H1 (cell line): Measurements from ENCODE around the gene EBLN2. TPM values are rescaled to one million over a fixed set of nuclear protein-coding genes. Genes with fewer than 3 reads are reported as not detected.

Experiments used
- CTCF ChIA-PET: fragments of 300-600 bp; sonication (Branson Sonifier 250); formaldehyde crosslinking; loops from one replicate; lab custom pipeline; 2021; ENCODE audit not compliant: partially characterized antibody; lab: Charles Lee
- POLR2A ChIA-PET: fragments of 300-600 bp; sonication (Branson Sonifier 250); formaldehyde crosslinking; loops from one replicate; lab custom pipeline; 2021; ENCODE audit warnings: inconsistent platforms; ENCODE audit not compliant: partially characterized antibody; lab: Charles Lee
- DNase-seq, 2 experiments: peaks; one replicate each; pipeline versions ENCODE4 v3.0.0 to v3.0.0-alpha.2; 2010 to 2022; ENCODE audit warnings: low spot score in 2 of 2, low read depth in 1 of 2, mixed read lengths in 1 of 2
- FAIRE-seq: peaks from 2 replicates; lab custom pipeline; 2011; peaks lifted over from hg19 to GRCh38; lab: Jason Lieb, UNC
- H2AFZ ChIP-seq: 2 replicates; pipeline ENCODE4 v1.8.1; 2012; ENCODE audit warnings: low read length, inconsistent platforms
- H2AK5ac ChIP-seq: 2 replicates; pipeline ENCODE4 v1.6.1; 2013; ENCODE audit warnings: low read depth, low read length
- H2BK120ac ChIP-seq: replicated peaks from 2 replicates; pipeline ENCODE3; 2013; ENCODE audit warnings: low read depth, low read length, inconsistent platforms
- H2BK12ac ChIP-seq: 2 replicates; pipeline ENCODE4 v1.6.1; 2013; ENCODE audit warnings: low read depth, low read length
- H2BK15ac ChIP-seq: 2 replicates; pipeline ENCODE4 v1.6.1; 2013; ENCODE audit warnings: low read length
- H2BK20ac ChIP-seq: 2 replicates; pipeline ENCODE4 v1.6.1; 2013; ENCODE audit warnings: low read length
- H2BK5ac ChIP-seq: 2 replicates; pipeline ENCODE4 v1.6.1; 2013; ENCODE audit warnings: low read depth, low read length
- H3K14ac ChIP-seq: 2 replicates; pipeline ENCODE4 v1.6.1; 2013; ENCODE audit warnings: inconsistent platforms; ENCODE audit not compliant: insufficient read length
- H3K18ac ChIP-seq: 2 replicates; pipeline ENCODE4 v1.6.1; 2013; ENCODE audit warnings: low read length; ENCODE audit errors: extremely low read depth
- H3K23ac ChIP-seq: 2 replicates; pipeline ENCODE4 v1.6.1; 2013; ENCODE audit warnings: inconsistent platforms; ENCODE audit not compliant: insufficient read length
- H3K23me2 ChIP-seq: 2 replicates; pipeline ENCODE4 v1.6.1; 2013; ENCODE audit warnings: low read depth, low read length
- H3K27ac ChIP-seq: 2 replicates; pipeline ENCODE4 v1.6.1; 2011; ENCODE audit warnings: low read depth, low read length, inconsistent platforms
- H3K27me3 ChIP-seq, 4 experiments: replicated peaks in 1 of 4; 1 replicate in 1 of 4; 2 replicates in 3 of 4; pipeline versions ENCODE4 v1.6.1 to v1.8.1; 2011 to 2013; ENCODE audit warnings: low read length in 3 of 4, mild to moderate bottlenecking in 3 of 4, inconsistent platforms in 2 of 4, mixed read lengths in 2 of 4, moderate library complexity in 1 of 4; ENCODE audit not compliant: control insufficient read depth in 3 of 4, insufficient read depth in 3 of 4; ENCODE audit errors: extremely low read depth in 1 of 4
- H3K36me3 ChIP-seq, 4 experiments: 2 replicates each; pipeline versions ENCODE4 v1.6.1 to v1.8.1; 2011 to 2013; ENCODE audit warnings: mild to moderate bottlenecking in 4 of 4, low read length in 3 of 4, moderate library complexity in 2 of 4, control low read depth in 1 of 4, inconsistent platforms in 1 of 4; ENCODE audit not compliant: insufficient read depth in 4 of 4, control insufficient read depth in 2 of 4
- H3K4ac ChIP-seq: replicated peaks from 2 replicates; pipeline ENCODE3; 2013; ENCODE audit warnings: low read length, low read depth, mixed read lengths, inconsistent platforms; ENCODE audit not compliant: insufficient read length
- H3K4me1 ChIP-seq, 4 experiments: replicated peaks in 1 of 4; 1 replicate in 1 of 4; 2 replicates in 3 of 4; pipeline versions ENCODE4 v1.6.1 to v1.8.1; 2011 to 2013; ENCODE audit warnings: low read length in 3 of 4, inconsistent platforms in 2 of 4, mixed read lengths in 1 of 4; ENCODE audit not compliant: insufficient read depth in 4 of 4, control insufficient read depth in 3 of 4
- H3K4me2 ChIP-seq, 2 experiments: 2 replicates each; pipeline versions ENCODE4 v1.6.1 to v1.8.1; 2011 to 2013; ENCODE audit warnings: low read depth in 2 of 2, low read length in 2 of 2, control low read depth in 1 of 2, inconsistent platforms in 1 of 2, mild to moderate bottlenecking in 1 of 2; ENCODE audit not compliant: insufficient read depth in 1 of 2
- H3K4me3 ChIP-seq, 4 experiments: fragments of 200-600, 300-600 bp in 1 of 4; sonication (generic), shearing (Covaris generic), sonication (Bioruptor Twin) in 1 of 4; 2 replicates each; pipeline versions ENCODE4 v1.5.1 to v1.8.1; 2011 to 2016; ENCODE audit warnings: low read length in 4 of 4, low read depth in 3 of 4, control low read depth in 2 of 4, inconsistent platforms in 2 of 4, mild to moderate bottlenecking in 2 of 4, mixed read lengths in 1 of 4, moderate library complexity in 1 of 4; ENCODE audit not compliant: insufficient read depth in 2 of 4; ENCODE audit errors: extremely low read depth in 1 of 4
- H3K56ac ChIP-seq: replicated peaks from 2 replicates; pipeline ENCODE3; 2013; ENCODE audit warnings: low read depth, mild to moderate bottlenecking, mixed read lengths, low read length, inconsistent platforms; ENCODE audit not compliant: insufficient read length
- H3K79me1 ChIP-seq: 2 replicates; pipeline ENCODE4 v1.6.1; 2013; ENCODE audit warnings: low read depth, low read length, control low read depth
- H3K79me2 ChIP-seq, 2 experiments: 2 replicates each; pipeline versions ENCODE4 v1.6.1 to v1.8.1; 2012 to 2013; ENCODE audit warnings: low read length in 2 of 2, mild to moderate bottlenecking in 2 of 2, inconsistent platforms in 1 of 2; ENCODE audit not compliant: insufficient read depth in 2 of 2, control insufficient read depth in 1 of 2
- H3K9ac ChIP-seq, 4 experiments: replicated peaks in 1 of 4; 1 replicate in 1 of 4; 2 replicates in 3 of 4; pipeline versions ENCODE4 v1.6.1 to v1.8.1; 2011 to 2013; ENCODE audit warnings: low read depth in 3 of 4, low read length in 3 of 4, control low read depth in 2 of 4, mild to moderate bottlenecking in 2 of 4, moderate library complexity in 2 of 4, inconsistent platforms in 1 of 4; ENCODE audit errors: extremely low read depth in 1 of 4
- H3K9me3 ChIP-seq, 2 experiments: 2 replicates each; pipeline versions ENCODE4 v1.6.1 to v1.8.1; 2012 to 2013; ENCODE audit warnings: mild to moderate bottlenecking in 2 of 2, moderate library complexity in 2 of 2, control low read depth in 1 of 2, inconsistent platforms in 1 of 2, low read depth in 1 of 2, low read length in 1 of 2, mixed read lengths in 1 of 2; ENCODE audit not compliant: insufficient read depth in 2 of 2
- H4K20me1 ChIP-seq, 2 experiments: replicated peaks in 1 of 2; 2 replicates each; pipeline versions ENCODE3 to v1.8.1; 2011 to 2013; ENCODE audit warnings: inconsistent platforms in 2 of 2, low read length in 2 of 2, mild to moderate bottlenecking in 1 of 2; ENCODE audit not compliant: insufficient read depth in 2 of 2, control insufficient read depth in 1 of 2
- H4K5ac ChIP-seq: 2 replicates; pipeline ENCODE4 v1.6.1; 2013; ENCODE audit warnings: low read length, low read depth, mixed read lengths, inconsistent platforms; ENCODE audit not compliant: insufficient read length
- H4K8ac ChIP-seq: 2 replicates; pipeline ENCODE4 v1.8.0; 2013; ENCODE audit warnings: mild to moderate bottlenecking, moderate library complexity, low read length, inconsistent platforms; ENCODE audit not compliant: insufficient read depth; ENCODE audit errors: extremely low read depth
- H4K91ac ChIP-seq: replicated peaks from 2 replicates; pipeline ENCODE3; 2013; ENCODE audit warnings: low read length, mixed read lengths, inconsistent platforms; ENCODE audit not compliant: insufficient read length
- POLR2A ChIP-seq, 2 experiments: IDR thresholded peaks; 1 replicate in 1 of 2; 2 replicates in 1 of 2; pipeline ENCODE4 v1.6.1; 2011; ENCODE audit warnings: low read depth in 2 of 2, low read length in 2 of 2, mild to moderate bottlenecking in 2 of 2; ENCODE audit errors: control extremely low read depth in 1 of 2
- SUZ12 ChIP-seq: fragments of 200-600 bp; sonication (generic); IDR thresholded peaks from 2 replicates; pipeline ENCODE4 v1.6.1; 2012; ENCODE audit warnings: mild to moderate bottlenecking, inconsistent platforms, low read length, moderate library complexity, mixed read lengths
- WGBS, 2 experiments: shearing (Covaris generic) in 1 of 2; methylation state at CpG; one replicate each; pipeline versions ENCODE4 v1.1.6 to v1.1.7; 2013 to 2015; ENCODE audit warnings: low lambda C conversion rate in 2 of 2, mixed read lengths in 2 of 2, inconsistent platforms in 1 of 2, low coverage in 1 of 2, missing lambda C conversion rate in 1 of 2; ENCODE audit not compliant: insufficient replicate concordance in 2 of 2, insufficient coverage in 1 of 2, insufficient read length in 1 of 2; ENCODE audit errors: extremely low coverage in 1 of 2, missing lambda C conversion rate in 1 of 2; 5-methylcytosine and 5-hydroxymethylcytosine counted together
- polyA plus RNA-seq, 7 experiments: library from polyadenylated mRNA; depleted of rRNA in 3 of 7; stranded (reverse) in 5 of 7; unstranded in 2 of 7; fragments of >200 nt in 5 of 7; fragments of 200-250 nt in 2 of 7; gene quantifications; 1 replicate in 5 of 7; 2 replicates in 1 of 7; 4 replicates in 1 of 7; pipeline versions ENCODE4 v1.2.1 to v1.2.3, GENCODE V29; 2011 to 2013; ENCODE audit warnings: missing spikeins in 2 of 7, mixed read lengths in 2 of 7
- total RNA-seq: library from RNA; stranded (reverse); fragmentation: NEBNext Ultra II Directional; extraction: Animal tissue kit (Norgen Biotek cat#: 25700); gene quantifications from 2 replicates; pipeline ENCODE4 v1.2.1, GENCODE V29; 2021

EBLN2 gene
- total and polyA plus RNA-seq, 2 of the 8 experiments (the other 6 are each of a cell fraction or from before 2014, with no cell fraction given): 1.9 to 3.8 TPM

- Histone ChIP-seq H4K8ac (no peak overlapping the region), H3K18ac (no peak overlapping the region), H3K23me2 (no peaks in the 10 kb centered on the region), H3K4me3 (no peak overlapping the region), H2AK5ac (no peak overlapping the region), H4K20me1 (peaks cover 0 to 1% of the 10 kb centered on the region in 2 experiments), H2BK20ac (no peak overlapping the region), H4K5ac (no peak overlapping the region), H2BK12ac (no peak overlapping the region), H3K9me3 (no peaks in the 10 kb centered on the region), H3K79me1 (no peaks in the 10 kb centered on the region; the same call in 1 of the 2 replicates), H3K27me3 (no peaks in the 10 kb centered on the region), H3K27ac (no peak overlapping the region), H3K9ac (no peak overlapping the region), H3K56ac (no peak overlapping the region), H3K79me2 (no peaks in the 10 kb centered on the region), H2BK15ac (no peak overlapping the region), H3K36me3 (peaks cover 2 to 29% (median 6%) of the 10 kb centered on the region in 4 experiments; a peak in 4 of 8 replicates), H4K91ac (no peak overlapping the region), H3K4me2 (no peak overlapping the region), H2BK5ac (no peak overlapping the region), H3K14ac (no peak overlapping the region), H3K23ac (no peak overlapping the region), H3K4me1 (peaks cover 0 to 11% (median 3%) of the 10 kb centered on the region in 4 experiments; a peak in 4 of 7 replicates), H2AFZ (no peak overlapping the region), H2BK120ac (no peak overlapping the region), H3K4ac (no peak overlapping the region)
- DNase-seq: no peak
- WGBS, 2 experiments: 92% methylated on average over 4 of the region's 5 CpGs; no CpG with 5 or more reads in 1 of the 2 experiments
- no peak for FAIRE-seq
- POLR2A ChIA-PET: no interaction called here
- CTCF ChIA-PET: interaction anchor here (1.0 kb wide), 1 partner anchor 17 kb away, joined by 3 read pairs; no protein-coding TSS in a partner anchor
- TF ChIP-seq SUZ12 (no peak), POLR2A (IDR thresholded peaks at IDR 0.05; ENCODE audit: control extremely low read depth in 1 of 2, low read depth in 2 of 2, low read length in 2 of 2) (0 out of 3 replicates have a peak, but pooled peaks of 1 of the 2 experiments have one; percentile 14)
Measured at GRCh38 chr3:73069187-73069586, 7.7 kb downstream of the EBLN2 start.
